ELR (cell line): ENCODE measurements around the gene SEPTIN12.
"Not testable (repeated sequence)": the region's sequence is repeated elsewhere in the genome, so short reads cannot be mapped to it uniquely, and the experiment has no call there.

Experiments used
- DNase-seq: peaks from one replicate; pipeline ENCODE4 v3.0.0-alpha.2; 2015; ENCODE audit warnings: low read depth

SEPTIN12 gene

DNA sequence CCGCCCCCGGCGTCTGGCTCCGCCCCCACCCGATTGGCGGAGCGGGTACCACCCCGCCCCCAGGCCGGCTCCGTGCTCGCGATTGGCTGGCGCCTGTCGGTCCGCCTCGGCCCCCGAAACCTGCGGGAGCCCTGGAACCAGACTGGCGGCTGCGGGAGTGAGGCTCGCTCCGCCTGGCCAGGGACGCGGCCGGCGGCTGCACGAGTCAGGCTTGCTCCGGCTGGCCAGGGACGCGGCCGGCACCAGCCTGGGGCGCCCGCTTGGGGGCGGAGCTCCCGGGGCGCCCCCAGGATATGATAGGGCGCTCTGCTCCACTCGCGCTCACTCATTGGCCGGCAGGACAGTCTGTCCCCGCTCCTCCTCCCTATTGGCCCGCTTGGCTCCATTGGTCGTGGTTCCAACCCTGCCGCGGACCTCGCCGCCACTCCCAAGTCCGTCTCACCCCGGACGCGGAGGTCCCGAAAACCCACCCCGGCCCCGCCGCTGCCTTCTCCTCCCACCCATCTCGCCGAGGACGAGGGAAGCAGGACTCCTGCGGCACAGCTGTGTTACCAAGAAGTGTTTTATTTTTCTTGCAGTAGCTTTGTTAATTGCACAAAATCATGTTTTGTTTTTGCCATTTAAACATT is 14.6 kb upstream of the SEPTIN12 start:
- DNase-seq, result peak; percentile 93

GRCh38 chr16:4801962-4802658 is 14.0 kb upstream of the SEPTIN12 start, which contains the start of gene ROGDI:
ROGDI (minus strand) TSS chr16:4802633; CDS start chr16:4802571, 62 bp downstream.
- peak; percentile 63 for DNase-seq

GRCh38 chr16:4801051-4801961 is 13.2 kb upstream of the SEPTIN12 start:
- DNase-seq, result no peak

- no peak for DNase-seq
Observed at GRCh38 chr16:4800290-4801041, 12.3 kb upstream of the SEPTIN12 start.

DNA sequence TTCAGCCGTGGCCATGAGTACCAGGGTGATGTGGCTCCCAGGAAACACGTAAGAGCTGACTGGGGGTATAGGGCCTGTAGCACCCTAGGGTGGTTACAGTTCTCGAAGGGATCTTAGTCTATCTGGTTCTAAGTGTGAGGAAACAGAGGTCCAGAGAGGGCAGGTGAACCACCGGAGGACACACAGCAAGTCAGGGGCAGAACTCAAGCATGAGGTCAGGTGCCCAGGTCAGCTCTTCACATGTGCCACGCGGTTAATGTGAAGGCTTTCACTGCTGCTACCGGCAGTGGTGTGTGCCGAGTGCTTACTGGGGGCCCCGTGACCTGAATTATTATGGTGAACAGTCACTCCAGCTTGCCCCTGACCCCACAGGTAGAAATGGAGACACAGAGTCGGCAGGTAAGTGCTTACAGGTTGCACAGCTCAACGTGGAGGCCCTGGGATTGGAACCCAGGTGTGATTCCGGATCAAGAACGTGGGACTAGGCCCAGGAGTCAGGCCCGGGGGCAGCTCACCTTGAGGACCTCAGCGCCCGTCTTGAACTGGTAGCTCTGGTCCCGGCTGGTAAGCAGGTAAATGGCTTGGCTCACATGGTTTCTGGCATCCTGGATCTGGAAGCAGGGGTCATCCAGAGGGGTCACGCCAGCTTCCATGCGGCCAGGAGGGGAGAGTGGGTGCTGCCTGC is 11.2 kb upstream of the SEPTIN12 start:
- DNase-seq, result no peak

GRCh38 chr16:4798456-4798855 is 10.3 kb upstream of the SEPTIN12 start:
- no peak for DNase-seq

DNA sequence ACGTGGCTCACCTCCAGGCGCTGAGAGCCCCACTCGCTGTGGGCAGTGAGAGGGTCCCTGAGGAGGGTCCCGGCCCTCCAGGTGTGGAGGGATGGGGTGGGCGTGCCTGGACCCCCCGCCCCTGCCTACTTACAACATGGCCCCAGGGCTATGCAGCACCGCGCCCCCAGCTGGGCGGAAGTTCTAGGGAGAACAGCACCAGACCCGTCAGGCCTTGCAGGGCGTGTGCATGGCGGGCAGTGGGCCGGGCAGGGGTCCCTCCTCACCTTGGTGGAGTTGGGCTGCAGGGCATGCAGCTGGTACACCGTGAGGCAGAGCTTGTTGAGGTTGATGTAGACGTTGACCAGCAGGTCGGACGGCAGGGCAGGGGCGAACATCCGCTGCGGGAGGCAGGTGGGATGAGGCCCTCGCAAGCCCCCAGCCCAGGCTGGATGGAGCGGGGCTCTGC is 9.7 kb upstream of the SEPTIN12 start:
- no peak for DNase-seq

GRCh38 chr16:4796982-4797804 is 9.0 kb upstream of the SEPTIN12 start:
- no peak for DNase-seq

DNA sequence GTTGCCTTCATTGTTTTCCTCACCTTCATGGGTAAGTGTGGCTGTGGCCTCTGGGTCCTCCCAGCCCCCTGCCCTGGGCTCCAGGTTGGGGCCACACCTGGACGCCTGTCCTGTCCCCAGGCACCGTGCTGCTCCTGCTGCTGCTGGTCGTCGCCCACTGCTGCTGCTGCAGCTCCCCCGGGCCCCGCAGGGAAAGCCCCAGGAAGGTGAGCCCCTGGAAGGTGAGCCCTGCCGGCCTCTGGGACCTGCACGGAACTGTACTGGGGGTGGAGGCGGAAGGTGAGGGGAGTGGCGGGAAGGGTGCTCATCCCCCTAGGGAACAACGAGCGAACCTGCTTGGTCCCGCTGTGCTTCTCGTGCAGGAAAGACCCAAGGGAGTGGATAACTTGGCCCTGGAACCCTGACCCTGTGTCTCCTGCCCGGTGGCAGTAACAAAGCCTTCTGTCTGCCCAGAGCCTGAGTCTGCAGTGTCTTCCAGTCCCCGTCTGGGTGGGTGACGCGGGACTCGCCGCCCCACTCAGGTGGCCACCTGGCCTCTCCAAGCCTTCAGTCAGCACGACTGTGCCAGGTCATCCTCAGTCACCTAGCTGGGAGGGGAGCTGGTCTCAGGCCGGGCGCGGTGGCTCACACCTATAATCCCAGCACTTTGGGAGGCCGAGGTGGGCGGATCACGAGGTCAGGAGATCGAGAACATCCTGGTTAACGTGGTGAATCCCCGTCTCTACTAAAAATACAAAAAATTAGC is 7.9 kb upstream of the SEPTIN12 start:
- DNase-seq, result no peak

- no peak for DNase-seq
Observed at GRCh38 chr16:4795181-4795827, 7.2 kb upstream of the SEPTIN12 start, which contains the start of gene SMIM22. SMIM22 (plus strand) TSS chr16:4795369; CDS start chr16:4795735, 366 bp downstream.

- DNase-seq, result no peak
Observed at GRCh38 chr16:4792951-4793513, 4.9 kb upstream of the SEPTIN12 start.

- DNase-seq, result no peak
Observed at GRCh38 chr16:4790871-4791270, 2.7 kb upstream of the SEPTIN12 start.

GRCh38 chr16:4790261-4790660 is 2.1 kb upstream of the SEPTIN12 start:
- DNase-seq, result no peak

DNA sequence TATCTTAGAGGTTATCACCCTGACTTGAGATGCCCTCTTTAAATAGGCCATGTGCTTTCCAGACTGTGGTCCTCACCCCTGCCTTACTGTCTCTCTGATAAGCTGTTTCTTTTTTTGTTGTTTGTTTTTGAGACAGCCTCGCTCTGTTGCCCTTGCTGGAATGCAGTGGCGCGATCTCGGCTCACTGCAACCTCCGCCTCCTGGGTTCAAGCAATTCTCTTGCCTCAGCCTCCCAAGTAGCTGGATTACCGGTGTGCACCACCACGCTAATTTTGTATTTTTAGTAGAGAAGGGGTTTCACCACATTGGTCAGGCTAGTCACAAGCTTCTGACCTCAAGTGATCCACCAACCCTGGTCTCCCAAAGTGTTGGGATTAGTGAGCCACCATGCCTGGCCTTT is 765 bp upstream of the SEPTIN12 start:
- no peak for DNase-seq

DNA sequence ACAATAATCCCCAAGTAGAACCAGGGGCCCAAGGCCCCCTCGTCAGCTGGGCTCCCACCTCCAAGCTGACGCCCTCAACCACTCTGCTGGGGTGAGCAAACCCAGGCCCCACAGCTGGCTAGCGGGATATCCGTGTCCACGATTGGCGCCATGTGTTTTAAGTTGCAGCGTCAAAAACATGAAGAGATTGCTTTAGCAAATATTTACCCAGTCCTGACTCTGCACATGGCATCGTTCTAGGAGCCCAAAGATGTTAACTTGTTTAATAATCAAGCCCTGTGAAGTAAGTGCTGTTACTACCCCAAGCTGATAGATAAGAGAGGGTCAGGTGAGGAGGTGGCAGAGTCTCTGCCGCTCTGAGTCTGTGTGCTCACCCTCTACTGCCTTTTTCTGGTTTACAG is 344 bp upstream of the SEPTIN12 start:
- no peak for DNase-seq

GRCh38 chr16:4787068-4787467 is 1.1 kb downstream of the SEPTIN12 start:
- no peak for DNase-seq

GRCh38 chr16:4785758-4786433 is 2.2 kb downstream of the SEPTIN12 start:
- DNase-seq, result no peak

GRCh38 chr16:4784444-4784987 is 3.6 kb downstream of the SEPTIN12 start:
- DNase-seq, result not testable (repeated sequence)
